HL-60 (cell line): Measurements from ENCODE around the gene ARG2.
"Not testable (repeated sequence)": the region's sequence is repeated elsewhere in the genome, so short reads cannot be mapped to it uniquely, and the experiment has no call there.

ENCODE experiments used
- CTCF ChIP-seq: IDR thresholded peaks from one replicate; pipeline ENCODE4 v1.5.1; 2011; ENCODE audit warnings: low read length, control low read depth, inconsistent platforms; ENCODE audit not compliant: insufficient read depth
- GABPA ChIP-seq: IDR thresholded peaks from 2 replicates; pipeline ENCODE4 v1.6.1; 2012; ENCODE audit warnings: low read depth
- POLR2AphosphoS5 ChIP-seq: IDR thresholded peaks from 2 replicates; pipeline ENCODE4 v1.6.1; 2012; ENCODE audit warnings: low read depth
- SPI1 ChIP-seq: IDR thresholded peaks from 2 replicates; pipeline ENCODE4 v1.6.1; 2012; ENCODE audit warnings: low read depth, mild to moderate bottlenecking, borderline replicate concordance
- TF ChIP-seq, protein P1 (sequence below): IDR thresholded peaks from 2 replicates; pipeline ENCODE4 v1.6.1; 2012; ENCODE audit warnings: low read depth; ENCODE audit not compliant: insufficient replicate concordance

GRCh38 chr14:67600562-67600974 lies 19.2 kb upstream of the ARG2 start:
- TF ChIP-seq CTCF, POLR2AphosphoS5, GABPA, SPI1: not testable (repeated sequence)
- TF ChIP-seq, protein P1, sequence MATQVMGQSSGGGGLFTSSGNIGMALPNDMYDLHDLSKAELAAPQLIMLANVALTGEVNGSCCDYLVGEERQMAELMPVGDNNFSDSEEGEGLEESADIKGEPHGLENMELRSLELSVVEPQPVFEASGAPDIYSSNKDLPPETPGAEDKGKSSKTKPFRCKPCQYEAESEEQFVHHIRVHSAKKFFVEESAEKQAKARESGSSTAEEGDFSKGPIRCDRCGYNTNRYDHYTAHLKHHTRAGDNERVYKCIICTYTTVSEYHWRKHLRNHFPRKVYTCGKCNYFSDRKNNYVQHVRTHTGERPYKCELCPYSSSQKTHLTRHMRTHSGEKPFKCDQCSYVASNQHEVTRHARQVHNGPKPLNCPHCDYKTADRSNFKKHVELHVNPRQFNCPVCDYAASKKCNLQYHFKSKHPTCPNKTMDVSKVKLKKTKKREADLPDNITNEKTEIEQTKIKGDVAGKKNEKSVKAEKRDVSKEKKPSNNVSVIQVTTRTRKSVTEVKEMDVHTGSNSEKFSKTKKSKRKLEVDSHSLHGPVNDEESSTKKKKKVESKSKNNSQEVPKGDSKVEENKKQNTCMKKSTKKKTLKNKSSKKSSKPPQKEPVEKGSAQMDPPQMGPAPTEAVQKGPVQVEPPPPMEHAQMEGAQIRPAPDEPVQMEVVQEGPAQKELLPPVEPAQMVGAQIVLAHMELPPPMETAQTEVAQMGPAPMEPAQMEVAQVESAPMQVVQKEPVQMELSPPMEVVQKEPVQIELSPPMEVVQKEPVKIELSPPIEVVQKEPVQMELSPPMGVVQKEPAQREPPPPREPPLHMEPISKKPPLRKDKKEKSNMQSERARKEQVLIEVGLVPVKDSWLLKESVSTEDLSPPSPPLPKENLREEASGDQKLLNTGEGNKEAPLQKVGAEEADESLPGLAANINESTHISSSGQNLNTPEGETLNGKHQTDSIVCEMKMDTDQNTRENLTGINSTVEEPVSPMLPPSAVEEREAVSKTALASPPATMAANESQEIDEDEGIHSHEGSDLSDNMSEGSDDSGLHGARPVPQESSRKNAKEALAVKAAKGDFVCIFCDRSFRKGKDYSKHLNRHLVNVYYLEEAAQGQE = not testable (repeated sequence)
